HG03558 (cell line): ENCODE results near the gene EPHA3.

Source experiments
- ATAC-seq: cut with Tn5 transposase; IDR thresholded peaks from one replicate; pipeline ENCODE4 v1.9.1; 2021; ENCODE audit warnings: moderate number of reproducible peaks; ENCODE audit not compliant: unreplicated experiment; ENCODE audit errors: extremely low read depth

Gene EPHA3

DNA sequence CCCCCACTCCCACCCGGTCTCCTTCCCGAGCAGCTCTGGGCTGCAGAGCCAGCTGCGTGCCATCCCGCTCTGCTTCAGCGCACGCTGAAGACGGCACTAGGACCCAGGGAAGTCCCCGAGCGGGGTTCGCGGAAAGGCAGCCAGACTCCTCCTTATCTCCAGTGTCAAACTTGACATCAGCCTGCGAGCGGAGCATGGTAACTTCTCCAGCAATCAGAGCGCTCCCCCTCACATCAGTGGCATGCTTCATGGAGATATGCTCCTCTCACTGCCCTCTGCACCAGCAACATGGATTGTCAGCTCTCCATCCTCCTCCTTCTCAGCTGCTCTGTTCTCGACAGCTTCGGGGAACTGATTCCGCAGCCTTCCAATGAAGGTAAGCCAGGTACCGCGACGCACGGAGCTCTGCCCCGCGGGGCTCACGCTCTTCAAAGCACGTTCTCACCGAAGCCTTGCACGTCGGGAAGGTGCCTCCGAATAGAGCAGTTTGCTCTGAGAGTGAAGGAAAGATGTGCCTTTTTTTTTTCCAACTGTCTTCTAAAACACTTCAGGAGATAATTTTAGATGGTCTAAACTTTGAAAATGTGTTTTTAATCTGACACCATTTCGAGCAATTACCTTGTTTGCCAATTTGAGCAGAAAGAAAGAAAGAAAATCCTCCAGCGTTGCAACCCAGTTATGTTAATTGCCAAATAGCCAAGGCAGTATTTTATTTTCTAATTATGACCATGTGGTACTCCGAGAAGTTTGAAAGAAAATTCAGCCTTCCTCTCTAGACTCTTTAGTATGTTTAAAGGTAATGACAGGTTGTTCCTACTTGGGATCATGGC lies at the start of gene EPHA3:
Gene EPHA3 (plus strand): TSS at position 161 of the 830 bp plus-strand sequence. CDS start 128 bp downstream, at position 289.
- peak; percentile 94 for ATAC-seq

DNA sequence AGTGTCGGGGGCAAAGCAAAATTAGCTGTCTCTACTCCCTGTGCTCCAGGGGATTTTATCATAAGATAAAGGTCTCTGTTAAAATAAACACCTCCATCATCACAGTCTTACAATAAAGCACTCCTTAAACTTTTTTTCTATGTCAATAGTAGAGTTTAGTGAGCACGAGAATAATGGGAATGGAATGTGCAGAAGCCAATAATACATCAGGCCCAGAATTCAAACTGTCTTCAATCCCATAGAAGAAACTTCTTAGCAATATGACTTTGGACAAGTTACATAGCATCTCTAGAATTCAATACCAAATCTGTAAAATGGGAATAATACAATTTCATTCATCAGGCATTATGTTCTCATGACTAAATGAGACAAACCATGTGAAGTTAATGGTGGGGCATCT lies 49.0 kb upstream of the EPHA3 start:
- no peak for ATAC-seq

DNA sequence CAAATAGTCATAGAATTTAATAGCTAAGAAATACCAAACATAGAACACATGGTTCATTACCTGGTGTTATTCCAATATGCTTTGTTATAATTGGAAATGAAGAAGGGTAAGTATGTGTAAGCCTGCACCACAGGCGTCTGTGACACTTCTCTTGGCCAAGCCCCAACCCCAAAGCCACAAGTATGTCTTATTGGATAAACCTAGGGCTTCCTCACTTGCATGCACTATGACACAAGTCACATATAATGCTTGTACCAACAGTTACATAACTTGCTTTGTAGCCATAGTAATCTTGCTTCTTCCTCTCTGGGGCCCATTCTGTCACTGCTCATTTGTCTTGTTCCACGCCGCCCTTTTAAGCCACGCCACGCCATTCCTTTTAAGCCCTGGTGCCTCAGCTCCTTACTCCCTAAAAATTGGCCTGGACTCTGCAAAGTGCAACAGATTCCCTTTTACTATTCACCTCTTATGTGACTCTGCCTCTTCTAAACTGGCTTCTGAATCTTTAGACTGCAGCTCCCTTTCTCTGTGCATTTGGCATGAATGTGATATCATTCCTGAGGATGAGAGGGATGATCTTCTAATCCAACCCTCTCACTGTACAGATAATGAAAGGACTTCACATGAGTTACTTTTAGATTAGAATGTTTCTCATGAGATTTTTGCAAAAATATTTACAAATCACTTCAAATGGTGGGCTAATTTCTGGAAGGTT lies 48.1 kb upstream of the EPHA3 start:
- ATAC-seq = no peak

DNA sequence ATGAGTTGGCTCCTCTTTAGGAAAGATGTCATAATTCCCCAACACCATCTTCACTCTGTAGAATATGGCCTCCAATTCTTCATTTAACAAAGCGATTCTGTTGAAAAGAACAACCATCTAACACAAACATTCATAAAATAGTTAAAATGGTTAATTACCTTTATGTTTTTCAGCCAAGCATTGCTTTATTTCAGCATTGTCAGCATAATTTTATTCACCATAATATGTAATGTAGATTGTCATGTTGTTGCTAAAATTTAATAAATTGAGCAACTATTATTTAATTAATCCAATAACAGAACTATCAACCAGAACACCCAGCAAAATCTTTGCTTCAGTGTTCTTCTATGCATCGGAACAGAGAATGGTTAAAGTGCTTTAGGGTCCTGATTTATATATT lies 46.2 kb upstream of the EPHA3 start:
- ATAC-seq = no peak

DNA sequence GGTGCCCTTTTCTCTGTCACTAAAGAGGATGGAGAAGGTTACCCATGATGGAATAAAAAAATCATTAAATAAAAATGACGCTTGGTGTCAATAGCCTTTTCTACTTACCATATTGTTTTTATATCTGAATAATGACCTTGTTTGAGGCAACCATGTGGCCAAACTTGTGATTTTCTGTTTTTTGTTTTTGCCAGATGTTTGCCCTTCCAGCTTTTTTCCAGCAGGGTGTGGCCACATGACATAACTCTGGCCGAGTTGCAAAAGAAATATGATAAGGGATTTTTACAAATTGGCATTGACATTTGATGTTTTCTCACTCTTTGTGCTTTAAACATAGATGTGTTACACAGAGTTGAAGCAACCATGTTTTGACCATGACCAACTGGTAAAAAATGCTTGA lies 39.7 kb upstream of the EPHA3 start:
- ATAC-seq = no peak

DNA sequence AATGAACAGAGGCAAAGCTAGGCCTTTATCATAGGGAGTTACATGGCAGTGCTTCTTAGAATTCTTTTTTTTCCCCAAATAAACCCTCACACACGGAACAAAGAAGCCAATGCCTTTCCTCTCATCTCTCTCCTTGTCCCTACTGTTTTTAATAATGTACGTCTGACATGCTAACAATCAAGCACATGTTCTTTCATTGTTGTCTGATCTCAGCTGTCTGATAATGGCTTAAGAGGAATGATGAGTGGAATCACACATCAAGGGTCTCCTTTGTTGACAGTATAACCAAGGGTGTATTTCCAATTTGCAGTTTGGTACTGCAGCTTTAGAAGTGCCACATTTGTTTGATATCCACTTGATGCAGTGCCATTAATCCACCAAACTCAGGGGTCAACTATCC lies 34.8 kb upstream of the EPHA3 start:
- ATAC-seq = no peak

DNA sequence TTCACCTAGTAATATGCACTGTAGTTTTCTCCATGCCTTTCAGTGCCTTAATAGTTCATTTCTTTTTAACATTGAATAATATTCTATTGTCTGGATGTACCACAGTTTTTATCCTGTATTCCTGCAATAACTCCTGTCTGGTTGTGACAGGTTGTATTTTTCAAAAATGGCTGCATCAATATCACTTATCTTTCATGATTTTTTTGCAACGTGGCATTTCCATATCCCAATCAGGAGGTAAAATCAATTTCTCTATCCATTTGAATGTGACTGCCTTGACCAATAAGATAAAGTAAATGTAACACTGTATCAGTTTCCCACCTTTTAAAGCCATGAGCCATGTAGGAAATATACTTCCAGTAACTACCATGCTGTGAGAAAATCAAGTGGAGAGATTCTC lies 27.5 kb upstream of the EPHA3 start:
- no peak for ATAC-seq

DNA sequence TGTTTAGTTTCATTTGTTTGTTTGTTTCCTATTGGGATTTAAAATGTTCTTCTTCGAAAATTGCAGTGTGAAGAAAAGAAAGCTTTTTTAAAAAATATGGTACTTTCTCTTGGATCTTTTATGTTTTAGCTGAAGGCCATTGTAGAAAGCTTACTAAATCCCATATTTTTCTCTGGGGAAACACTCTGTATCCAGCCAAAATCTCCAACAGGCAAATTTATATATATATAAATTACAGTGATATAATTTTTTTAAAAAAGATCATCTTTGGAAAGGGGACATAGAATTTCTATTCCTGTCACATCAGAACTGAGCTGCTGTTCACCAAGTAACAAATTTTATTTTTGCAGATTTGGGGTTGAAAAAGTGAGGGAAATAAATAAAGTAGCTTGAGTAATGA lies 19.6 kb upstream of the EPHA3 start:
- no peak for ATAC-seq

DNA sequence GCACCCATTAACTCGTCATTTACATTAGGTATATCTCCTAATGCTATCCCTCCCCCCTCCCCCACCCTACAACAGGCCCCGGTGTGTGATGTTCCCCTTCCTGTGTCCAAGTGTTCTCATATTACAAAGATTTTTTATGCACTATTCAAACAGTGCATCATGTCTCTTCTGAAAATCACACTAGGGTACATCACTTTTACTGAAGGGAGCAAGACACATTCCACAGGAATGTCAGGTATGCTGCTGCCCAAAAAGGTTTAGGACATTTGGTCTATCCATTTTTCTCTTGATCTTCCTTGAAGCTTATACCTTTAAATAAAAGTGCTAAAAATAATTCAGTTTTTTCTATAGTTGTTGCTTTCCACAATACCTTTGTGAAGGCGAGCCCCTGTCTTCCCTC lies 9.2 kb upstream of the EPHA3 start:
- ATAC-seq = no peak

DNA sequence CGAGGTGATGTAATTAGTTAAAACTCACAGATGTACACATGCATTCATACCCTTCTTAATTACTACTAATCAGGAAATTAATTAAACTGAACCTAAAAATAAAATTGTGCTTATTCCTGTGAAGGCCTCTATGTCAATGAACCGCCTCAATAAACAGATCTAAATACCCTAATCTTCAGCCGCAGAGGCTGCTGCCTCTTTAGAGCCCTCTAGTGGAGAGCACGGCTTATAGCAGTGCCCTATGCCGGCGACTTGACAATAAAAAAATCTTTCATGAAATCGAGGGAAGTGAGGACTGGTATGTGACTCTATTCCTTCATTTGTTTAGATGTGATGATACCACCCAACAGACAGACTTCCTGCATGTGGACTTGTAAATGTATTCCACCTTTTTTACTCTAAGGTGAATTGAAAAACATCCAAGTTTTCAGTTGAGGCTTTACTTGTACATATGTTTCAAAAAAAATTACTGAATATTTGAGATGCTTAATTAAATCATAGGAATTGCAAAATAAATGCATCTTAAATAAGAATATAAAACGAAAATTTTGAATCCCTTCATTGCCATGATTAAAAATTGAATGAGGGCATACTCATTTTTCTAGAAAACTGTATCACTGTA lies 8.3 kb upstream of the EPHA3 start:
- peak; percentile 87 for ATAC-seq

DNA sequence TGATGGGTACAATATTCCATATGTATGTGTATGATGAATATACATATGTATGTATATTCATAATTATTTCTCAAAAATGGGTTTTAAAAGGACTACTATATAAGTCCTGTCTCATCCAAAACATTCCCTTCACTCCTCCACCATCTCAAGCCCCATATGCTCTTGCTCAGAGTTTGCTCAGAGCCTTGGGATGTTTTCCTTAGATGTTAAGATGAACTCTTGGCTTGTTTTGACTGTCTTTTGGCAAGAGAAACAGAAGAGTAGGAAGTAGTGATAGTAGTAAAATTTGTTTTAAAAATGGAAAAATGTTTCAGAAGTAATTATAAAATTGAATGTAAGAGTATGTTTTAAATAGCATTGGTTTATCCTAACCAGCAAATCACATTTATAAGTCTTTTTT lies 6.2 kb upstream of the EPHA3 start:
- ATAC-seq = no peak

DNA sequence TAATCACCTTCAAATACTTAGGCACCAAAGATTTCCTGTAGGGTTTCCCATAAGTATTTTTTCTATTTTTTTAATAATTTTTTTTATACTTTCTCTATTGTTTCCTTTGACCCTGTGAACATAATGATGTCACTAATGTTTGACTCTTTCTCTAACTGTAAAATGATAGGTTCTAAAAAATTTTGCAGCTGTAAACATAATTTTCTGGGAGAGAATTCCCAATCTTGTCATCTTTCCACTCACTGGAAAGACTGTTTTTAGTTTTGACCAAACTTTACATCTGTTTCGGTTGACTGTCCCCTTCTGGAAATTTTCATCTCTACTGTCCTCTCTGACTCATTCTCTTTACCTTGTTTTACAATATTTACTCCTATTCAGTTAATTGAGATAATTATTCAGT lies 5.5 kb upstream of the EPHA3 start:
- no peak for ATAC-seq

DNA sequence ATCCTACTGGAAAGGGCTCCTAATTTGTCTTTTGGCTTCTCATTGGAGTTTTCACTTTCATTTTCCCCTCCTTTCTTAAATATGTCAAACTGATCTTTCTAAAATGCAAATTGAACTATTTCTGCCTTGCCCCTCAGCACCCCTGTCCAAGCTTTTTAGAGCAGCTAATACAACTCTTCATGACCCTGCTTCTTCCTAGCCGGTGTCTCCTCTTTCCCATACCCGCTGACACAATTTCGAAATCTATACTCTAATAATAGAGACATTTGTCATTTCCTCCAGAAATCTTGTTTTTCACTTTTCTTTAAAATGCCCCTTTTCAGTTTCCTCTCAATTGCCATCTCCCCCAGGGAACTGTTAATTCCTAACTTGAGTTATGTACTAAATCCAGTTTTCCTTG lies 2.9 kb upstream of the EPHA3 start:
- ATAC-seq = no peak

DNA sequence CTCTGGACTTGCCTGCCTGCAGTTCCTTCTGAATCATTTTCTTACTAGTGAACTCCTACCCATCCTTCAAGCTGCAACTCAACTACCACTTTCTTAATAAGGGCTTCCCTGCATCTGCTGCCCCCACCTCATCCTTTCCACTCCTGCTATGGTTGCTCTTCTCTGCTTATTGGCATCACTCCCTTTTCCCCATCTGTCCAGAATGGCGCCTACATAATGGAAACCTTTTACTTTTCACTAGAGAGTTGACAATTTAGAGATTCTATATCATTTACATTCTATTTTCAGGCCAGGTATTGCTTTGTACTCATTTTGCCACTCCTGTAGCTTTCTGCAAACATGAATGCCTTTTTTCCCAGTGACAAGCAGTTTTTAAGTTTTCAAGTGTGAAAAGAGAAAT lies 1.9 kb upstream of the EPHA3 start:
- no peak for ATAC-seq

DNA sequence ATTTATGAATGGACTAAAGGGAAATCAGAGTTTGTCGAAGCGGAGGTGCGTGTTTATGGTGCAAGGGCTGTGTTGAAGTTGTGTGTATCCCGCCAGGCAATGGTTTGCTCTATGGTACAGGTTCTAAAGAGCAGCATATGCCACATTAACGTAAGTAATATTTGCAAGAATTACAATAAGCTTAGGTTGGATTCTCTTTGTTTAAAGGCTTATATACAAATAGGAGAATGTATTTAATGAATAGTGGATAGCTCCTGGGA lies 800 bp downstream of the EPHA3 start:
- no peak for ATAC-seq

DNA sequence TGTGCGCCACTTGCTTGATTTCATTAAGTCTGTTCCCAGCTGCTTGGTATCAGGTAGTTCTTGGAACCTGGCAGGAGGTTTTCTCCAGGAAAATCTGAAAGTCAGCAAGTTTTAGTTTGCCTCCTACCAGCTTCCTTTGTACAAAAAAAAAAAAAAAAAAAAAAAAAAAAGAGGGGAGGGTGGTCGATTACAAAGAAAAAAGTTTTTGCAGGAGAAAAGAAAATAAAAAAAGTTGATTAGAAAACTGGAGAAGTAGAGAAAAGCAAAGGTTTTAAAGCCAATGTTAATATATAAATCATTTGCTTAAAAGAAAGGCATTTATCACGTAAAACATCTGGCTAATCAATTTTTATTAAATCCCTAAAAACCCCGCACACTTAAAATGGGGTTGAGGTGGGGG lies 5.9 kb downstream of the EPHA3 start:
- no peak for ATAC-seq

DNA sequence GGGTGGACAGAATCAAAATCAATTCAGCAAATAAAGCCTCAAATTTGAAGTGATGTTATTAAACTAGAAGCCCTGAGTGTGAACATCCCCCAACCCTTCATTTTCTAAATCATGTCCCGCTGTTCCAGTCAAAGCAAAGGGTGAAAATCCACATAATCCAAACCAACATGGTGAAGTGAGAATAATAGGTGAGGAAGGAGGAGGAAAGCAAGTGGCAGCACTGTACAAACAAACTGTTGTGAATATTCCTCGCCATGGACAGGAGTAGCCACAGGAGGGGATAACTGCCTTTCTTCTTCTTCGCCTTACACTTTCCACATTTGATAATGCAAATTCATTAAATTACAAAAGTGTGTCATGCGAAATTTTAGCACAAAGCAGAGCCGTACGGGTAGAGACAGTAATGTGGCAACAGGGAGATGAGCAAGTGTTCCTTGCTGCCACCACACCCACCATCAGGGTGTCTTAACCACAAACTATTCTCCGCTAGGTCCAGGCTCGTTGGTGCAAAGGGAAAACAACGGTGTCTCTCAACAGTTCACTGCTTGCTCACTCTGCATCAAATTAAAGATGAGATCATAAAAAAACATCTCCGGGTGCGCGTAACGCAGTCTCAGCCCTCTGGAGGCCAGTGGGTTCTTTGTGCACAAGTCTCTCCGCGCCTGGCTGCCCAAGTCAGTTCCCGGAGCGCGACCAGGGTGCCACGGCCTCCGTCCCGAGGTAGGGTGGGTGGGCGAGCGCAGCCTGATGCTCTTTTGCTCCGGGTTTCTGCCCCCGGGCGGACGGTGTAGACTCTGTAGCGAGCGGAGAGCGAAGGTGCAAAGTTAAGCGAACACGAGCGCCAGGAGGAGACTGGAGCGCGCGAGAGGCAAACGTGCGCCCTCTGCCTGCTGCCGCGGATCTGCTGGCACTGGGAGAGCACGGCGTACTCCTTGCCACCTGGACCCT lies 6.7 kb downstream of the EPHA3 start:
- ATAC-seq = peak; percentile 64

DNA sequence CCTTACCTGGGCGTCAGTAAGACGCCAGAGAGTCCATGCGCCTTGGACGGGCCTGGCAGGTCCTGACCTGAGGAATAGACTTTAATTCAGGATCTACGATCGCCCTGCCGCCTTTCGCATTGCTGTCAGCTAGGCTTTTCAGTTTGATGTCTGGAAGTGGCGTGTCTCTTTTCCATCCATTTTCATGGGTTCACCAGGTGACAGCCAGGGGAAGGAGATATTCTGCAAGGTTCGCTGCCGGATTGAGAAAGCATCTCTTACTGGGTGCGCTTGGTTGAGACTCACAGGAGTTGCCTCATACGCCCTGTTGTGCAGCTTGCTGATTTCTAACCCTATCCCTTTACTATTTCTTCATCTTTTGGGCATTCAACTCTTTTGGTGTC lies 7.4 kb downstream of the EPHA3 start:
- ATAC-seq = no peak

DNA sequence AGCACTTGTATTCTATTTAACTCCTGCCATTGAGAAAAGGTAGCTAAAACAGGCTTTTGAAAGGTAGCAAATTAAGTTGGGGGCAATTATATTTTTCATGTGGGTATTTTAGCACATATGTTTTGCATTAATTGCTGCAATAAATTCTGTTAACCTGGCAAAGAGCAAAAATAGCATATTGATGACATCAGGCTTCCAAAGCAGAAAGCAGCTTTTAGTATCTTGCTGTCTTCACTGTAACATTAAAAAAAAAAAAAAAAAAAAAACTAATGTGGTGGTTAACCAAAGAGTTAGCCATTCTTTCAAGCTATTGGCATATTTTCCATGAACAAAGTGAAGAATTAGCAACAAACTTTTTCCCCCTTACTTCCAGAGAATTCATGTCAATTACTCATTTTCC lies 9.1 kb downstream of the EPHA3 start:
- no peak for ATAC-seq

DNA sequence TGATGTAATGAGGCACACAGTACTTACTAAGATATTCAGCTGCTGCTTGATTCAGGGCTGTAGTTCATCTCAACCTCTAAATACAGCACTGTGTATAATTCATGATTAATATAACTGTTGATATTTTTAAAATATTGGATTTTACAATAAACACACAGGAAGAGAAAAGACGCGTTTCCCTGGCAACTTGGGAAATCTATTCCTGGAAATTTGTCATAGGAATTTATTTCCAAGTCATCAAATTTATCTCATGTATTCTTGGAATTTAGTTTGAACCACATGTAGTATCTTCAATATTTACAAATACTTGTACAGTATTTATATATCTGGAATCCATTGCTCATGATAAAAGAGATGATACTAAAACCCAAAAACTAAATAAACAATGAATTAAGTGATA lies 30.6 kb downstream of the EPHA3 start:
- no peak for ATAC-seq

DNA sequence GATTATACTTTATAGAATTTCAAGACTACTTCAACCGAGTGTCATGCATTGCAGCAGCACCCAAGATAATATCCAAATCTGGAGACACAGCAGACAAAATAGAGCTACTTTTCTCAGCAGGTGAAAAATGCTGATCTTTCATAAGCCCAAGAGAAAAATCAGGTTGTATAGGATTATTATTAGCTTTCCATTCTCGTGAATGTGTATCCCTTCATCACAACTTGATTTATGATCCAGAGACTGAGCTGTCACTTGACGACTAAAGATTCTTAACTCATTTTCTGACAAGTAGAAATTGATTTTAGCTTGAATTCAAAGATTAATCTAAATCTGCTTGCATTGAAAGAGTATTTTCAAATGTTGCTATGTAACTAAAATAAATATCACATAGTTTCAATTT lies 32.4 kb downstream of the EPHA3 start:
- no peak for ATAC-seq
